ENCODE measurements around the gene PHYKPL. TPM values are rescaled to one million over a fixed set of nuclear protein-coding genes. Genes with fewer than 3 reads are reported as not detected.

PHYKPL gene
- polyA plus RNA-seq, 1 donor from 2014 or later = 16.9 TPM

- H3K9me3 ChIP-seq (ENCODE audit: low read length) = no peaks in the 10 kb centered on the region
- no peak overlapping the region for H3K27ac ChIP-seq (ENCODE audit: low read length)
- no peaks in the 10 kb centered on the region for H3K9me2 ChIP-seq (ENCODE audit: insufficient read depth, low read length)
- no peaks in the 10 kb centered on the region for H3K79me2 ChIP-seq (replicated peaks; ENCODE audit: insufficient read depth, low read length)
- H4K20me1 ChIP-seq (ENCODE audit: insufficient read depth) = peaks cover 5% of the 10 kb centered on the region
- H3K9ac ChIP-seq (ENCODE audit: low read length) = no peak overlapping the region
- H3K36me3 ChIP-seq (ENCODE audit: insufficient read depth, low read length) = peaks cover 10% of the 10 kb centered on the region
- H3K27me3 ChIP-seq (ENCODE audit: insufficient read depth, low read depth, low read length) = no peaks in the 10 kb centered on the region
- no peak overlapping the region for H2AFZ ChIP-seq (ENCODE audit: low read depth, low read length)
- H3K4me3 ChIP-seq (ENCODE audit: low read length) = no peak overlapping the region
- no peak overlapping the region for H3K4me2 ChIP-seq (ENCODE audit: low read length)
- H3F3A ChIP-seq (ENCODE audit: insufficient read depth, low read length, poor library complexity, severe bottlenecking) = no peaks in the 10 kb centered on the region
- TF ChIP-seq REST (IDR thresholded peaks at IDR 0.05; ENCODE audit: borderline replicate concordance) = no peak
- no peak for TF ChIP-seq EP300 (conservative IDR thresholded peaks at IDR 0.05; ENCODE audit: poor library complexity, severe bottlenecking)
- no peak for TF ChIP-seq POLR2AphosphoS5 (IDR thresholded peaks at IDR 0.05)
- no peak for TF ChIP-seq SMC3 (conservative IDR thresholded peaks at IDR 0.05; ENCODE audit: poor library complexity)
- no peak for TF ChIP-seq RAD21 (conservative IDR thresholded peaks at IDR 0.05)
- no peak for TF ChIP-seq MXI1 (conservative IDR thresholded peaks at IDR 0.05; ENCODE audit: poor library complexity, severe bottlenecking)
- TF ChIP-seq EZH2 (IDR thresholded peaks at IDR 0.05; ENCODE audit: borderline replicate concordance, insufficient read depth, low read length, poor library complexity, severe bottlenecking) = no peak
- no peak for TF ChIP-seq CTCF (IDR thresholded peaks at IDR 0.05; ENCODE audit: poor library complexity, severe bottlenecking)
- TF ChIP-seq TAF1 (IDR thresholded peaks at IDR 0.05; ENCODE audit: low read depth) = no peak
Observed at GRCh38 chr5:178214160-178214803, 18.3 kb downstream of the PHYKPL start.

GRCh38 chr5:178213748-178214151, 18.9 kb downstream of the PHYKPL start:
- no peaks in the 10 kb centered on the region for H3K9me3 ChIP-seq (ENCODE audit: low read length)
- peaks cover 10% of the 10 kb centered on the region for H3K36me3 ChIP-seq (ENCODE audit: insufficient read depth, low read length)
- H4K20me1 ChIP-seq (ENCODE audit: insufficient read depth) = peaks cover 7% of the 10 kb centered on the region
- no peak overlapping the region for H3K4me2 ChIP-seq (ENCODE audit: low read length)
- H3F3A ChIP-seq (ENCODE audit: insufficient read depth, low read length, poor library complexity, severe bottlenecking) = no peaks in the 10 kb centered on the region
- no peaks in the 10 kb centered on the region for H3K27me3 ChIP-seq (ENCODE audit: insufficient read depth, low read depth, low read length)
- TF ChIP-seq RAD21 (conservative IDR thresholded peaks at IDR 0.05) (no peak), MXI1 (conservative IDR thresholded peaks at IDR 0.05; ENCODE audit: poor library complexity, severe bottlenecking) (no peak), SMC3 (conservative IDR thresholded peaks at IDR 0.05; ENCODE audit: poor library complexity) (no peak), CTCF (IDR thresholded peaks at IDR 0.05; ENCODE audit: poor library complexity, severe bottlenecking) (no peak), EP300 (conservative IDR thresholded peaks at IDR 0.05; ENCODE audit: poor library complexity, severe bottlenecking) (no peak), POLR2AphosphoS5 (IDR thresholded peaks at IDR 0.05) (no peak), TAF1 (IDR thresholded peaks at IDR 0.05; ENCODE audit: low read depth) (no peak), REST (IDR thresholded peaks at IDR 0.05; ENCODE audit: borderline replicate concordance) (no peak), EZH2 (IDR thresholded peaks at IDR 0.05; ENCODE audit: borderline replicate concordance, insufficient read depth, low read length, poor library complexity, severe bottlenecking) (no peak)
- no peak overlapping the region for H3K4me3 ChIP-seq (ENCODE audit: low read length)
- peaks cover 4% of the 10 kb centered on the region for H3K79me2 ChIP-seq (replicated peaks; ENCODE audit: insufficient read depth, low read length)
- no peak overlapping the region for H3K27ac ChIP-seq (ENCODE audit: low read length)
- H3K9me2 ChIP-seq (ENCODE audit: insufficient read depth, low read length) = no peaks in the 10 kb centered on the region
- H2AFZ ChIP-seq (ENCODE audit: low read depth, low read length) = no peak overlapping the region
- no peak overlapping the region for H3K9ac ChIP-seq (ENCODE audit: low read length)

All from neural cell (in vitro differentiated cells).